ENCODE data around the gene SLC7A1.

DNA sequence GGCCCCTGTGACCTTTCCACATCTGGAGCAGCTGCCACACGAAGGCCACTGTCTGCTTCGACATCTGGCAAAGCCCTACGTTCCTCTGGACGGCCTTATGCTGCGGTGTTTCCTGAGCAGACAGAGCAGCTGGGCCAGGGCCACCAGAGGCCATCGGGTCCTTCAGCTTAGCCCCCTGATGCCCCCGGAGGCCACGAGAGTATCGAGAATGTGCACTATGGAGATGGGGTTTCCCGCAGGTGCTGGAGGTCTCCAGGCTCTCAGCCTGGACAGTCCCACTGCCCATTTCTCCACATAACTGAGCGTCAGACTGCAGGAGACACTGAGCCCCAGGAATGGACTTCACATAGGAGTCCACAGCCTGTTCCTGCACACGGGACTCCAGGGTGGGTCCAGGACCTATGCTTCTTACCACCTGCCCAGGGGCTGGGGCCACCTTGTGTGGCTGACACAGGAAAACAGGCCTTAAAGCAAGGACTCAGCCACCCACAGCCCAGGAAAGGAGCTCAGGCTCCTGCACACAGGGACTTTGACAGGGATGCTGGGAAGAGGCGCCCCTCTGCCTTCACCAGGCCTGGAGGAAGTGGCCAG, 80.7 kb downstream of the SLC7A1 start:
- TF ChIP-seq POLR2AphosphoS5 (IDR thresholded peaks at IDR 0.05) (no peak), POLR2A (IDR thresholded peaks at IDR 0.05) (no peak), EP300 (IDR thresholded peaks at IDR 0.05) (no peak)
- TF ChIP-seq, protein P1, sequence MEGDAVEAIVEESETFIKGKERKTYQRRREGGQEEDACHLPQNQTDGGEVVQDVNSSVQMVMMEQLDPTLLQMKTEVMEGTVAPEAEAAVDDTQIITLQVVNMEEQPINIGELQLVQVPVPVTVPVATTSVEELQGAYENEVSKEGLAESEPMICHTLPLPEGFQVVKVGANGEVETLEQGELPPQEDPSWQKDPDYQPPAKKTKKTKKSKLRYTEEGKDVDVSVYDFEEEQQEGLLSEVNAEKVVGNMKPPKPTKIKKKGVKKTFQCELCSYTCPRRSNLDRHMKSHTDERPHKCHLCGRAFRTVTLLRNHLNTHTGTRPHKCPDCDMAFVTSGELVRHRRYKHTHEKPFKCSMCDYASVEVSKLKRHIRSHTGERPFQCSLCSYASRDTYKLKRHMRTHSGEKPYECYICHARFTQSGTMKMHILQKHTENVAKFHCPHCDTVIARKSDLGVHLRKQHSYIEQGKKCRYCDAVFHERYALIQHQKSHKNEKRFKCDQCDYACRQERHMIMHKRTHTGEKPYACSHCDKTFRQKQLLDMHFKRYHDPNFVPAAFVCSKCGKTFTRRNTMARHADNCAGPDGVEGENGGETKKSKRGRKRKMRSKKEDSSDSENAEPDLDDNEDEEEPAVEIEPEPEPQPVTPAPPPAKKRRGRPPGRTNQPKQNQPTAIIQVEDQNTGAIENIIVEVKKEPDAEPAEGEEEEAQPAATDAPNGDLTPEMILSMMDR (IDR thresholded peaks at IDR 0.05), result no peak
